HG03175 (cell line): Measurements from ENCODE around the gene SSH2.

Source experiments
- ATAC-seq: cut with Tn5 transposase; IDR thresholded peaks from one replicate; pipeline ENCODE4 v1.9.1; 2021; ENCODE audit warnings: mild to moderate bottlenecking, moderate library complexity; ENCODE audit not compliant: unreplicated experiment

SSH2 gene

DNA sequence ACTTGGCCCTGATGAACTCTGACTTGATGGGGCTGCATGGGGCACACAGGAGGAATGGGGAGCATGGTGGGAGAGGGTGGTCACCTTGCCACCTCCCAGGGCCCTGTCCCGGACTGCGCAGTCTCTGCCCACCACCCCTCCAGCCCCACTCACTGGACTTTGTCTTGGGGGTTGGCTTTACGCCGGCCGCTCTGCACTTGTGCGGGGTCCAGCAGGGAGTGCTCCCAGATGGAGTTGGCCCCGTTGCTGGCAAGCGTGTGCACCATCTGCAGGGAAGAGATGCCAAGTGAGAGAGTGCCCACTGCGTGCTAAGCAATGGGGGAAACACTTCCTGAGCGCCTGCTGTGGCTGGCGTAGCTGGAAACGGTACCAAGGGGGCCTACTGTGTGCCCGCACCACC, 347.3 kb downstream of the SSH2 start:
- ATAC-seq: no peak

DNA sequence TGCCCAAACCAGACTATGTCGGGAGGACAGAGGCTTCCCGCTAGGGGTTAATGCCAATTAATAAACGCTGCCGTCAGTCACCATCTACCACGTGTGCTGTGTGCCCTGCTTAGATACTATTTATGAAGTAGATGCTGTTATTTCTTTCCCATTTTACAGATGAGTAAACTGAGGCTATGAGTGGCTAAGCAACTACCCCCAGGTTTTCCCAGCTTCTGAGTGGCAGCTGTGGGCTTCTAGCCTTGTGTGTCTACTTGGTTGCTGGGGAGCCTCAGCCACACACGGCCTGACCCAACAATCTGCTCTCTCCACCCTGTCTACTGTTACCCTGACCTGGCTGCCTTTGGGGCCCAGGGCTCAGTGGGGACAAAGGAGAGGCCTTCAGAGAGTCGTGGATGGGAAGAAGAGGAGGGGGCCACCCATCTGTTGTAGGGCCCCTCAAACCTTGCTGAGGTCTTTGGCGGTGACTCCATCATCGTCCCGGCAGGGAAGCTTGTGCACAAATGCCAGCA, 347.7 kb downstream of the SSH2 start:
- no peak for ATAC-seq

DNA sequence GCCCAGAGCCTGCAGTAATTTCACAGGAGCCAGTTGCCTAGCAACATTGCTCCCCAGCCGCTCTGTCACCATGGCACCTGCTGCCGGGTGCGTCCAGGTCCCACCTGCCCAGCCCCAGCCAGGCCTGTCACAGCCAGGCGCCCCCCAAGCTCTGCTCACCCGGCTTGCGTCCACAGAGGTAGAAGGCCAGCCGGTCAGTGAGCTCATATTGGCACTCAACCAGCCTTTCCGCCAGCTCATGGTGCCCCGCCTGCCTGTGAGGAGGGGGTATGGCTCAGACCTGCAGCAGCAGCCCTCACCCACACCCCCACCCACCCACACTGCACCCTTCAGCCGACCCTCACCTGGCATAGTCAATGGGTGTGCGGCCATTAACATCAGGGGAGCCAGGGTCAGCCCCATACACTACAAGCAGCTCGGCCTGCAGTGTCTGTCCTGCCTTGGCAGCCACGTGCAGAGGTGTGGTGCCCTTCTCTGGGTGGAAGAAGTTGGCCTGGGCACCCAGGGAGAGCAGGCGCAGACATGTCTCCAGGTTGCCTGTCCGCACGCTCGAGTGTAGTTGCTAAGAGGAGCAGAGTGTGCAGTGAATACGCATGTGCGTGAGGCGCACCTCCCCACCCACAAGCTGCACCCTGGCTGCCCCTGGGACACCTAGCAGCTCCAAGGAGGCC, 348.3 kb downstream of the SSH2 start:
- no peak for ATAC-seq

DNA sequence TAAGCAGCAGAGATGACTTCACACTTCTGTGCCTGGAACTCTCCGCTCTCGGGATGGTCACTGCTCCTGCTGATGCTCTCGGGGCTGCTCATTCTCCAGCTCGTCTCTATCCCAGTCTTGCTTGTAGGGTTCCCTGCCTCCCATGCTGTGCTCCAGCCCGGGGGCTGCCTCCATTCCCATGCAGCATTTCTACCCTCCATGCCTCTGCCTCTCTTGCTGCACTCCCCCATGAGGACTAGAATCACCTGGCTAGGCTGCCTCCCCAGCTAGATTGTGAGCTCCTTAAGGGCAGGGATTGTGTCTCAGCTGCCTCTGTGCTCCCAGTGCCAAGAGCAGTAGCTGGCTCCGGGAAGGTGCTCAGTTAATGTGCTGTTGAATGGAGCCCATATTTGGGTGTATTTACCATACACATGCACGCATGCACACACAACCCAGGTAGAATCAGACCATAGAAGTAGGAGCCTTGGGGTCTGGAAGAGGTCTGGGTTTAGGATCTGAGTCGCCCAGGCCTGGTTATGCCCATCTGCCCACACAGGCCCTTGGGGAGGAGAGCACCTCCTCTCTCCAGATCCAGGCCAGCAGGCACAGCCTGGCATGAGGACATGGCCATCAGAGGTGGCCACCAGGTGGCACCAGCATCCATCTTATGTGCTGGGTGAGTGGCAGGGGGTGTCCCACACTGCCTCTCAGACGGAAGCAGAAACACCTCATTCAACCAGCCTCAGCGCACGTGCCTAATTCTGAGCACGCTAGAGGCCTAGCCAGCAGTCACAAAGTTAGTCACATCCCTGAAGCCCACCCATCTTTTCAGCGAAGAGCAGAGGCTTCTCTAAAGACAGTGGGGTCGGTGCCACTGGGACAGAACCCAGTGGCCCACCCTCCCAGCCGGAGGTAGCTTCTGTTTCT, 349.9 kb downstream of the SSH2 start:
- peak; percentile 83 for ATAC-seq

DNA sequence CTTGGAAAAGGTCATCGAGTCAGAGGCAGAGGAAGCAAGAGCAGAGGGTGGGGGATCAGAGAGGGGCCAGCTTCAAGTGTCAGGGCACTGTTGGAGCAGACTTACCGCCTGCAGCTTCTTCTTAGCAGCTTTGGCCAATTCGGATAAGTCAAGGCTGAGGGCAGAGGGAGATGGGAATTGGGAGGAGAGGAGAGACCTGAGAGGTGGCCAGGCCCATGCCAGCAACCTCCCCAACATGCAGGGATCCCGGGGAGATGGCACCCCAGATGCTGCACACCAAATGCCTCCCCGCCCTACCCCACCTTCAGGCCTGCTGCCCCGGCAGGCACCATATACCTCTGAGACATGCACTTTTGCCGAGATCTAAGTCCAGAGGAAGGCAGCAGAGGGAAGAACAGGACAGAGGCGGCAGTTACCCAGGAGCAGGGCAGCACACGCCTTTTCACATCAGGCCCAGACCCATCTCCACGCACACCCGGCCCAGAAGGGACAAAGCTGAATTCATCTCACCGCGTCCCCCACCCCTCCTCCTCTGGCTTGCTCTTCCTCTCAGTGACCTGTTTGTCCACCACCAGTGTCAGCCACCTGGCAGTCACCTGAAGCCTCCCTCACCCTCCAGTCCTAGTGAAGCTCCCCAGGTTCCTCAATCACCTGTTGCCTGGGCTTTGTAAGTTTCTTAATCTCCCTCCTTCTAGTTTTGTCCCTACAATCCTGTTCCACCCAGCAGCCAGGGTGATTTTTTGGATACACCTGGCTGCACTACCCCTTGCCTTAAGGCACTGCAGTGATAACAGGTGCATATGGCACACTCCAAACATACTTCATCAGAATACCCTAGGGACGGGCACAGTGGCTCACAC, 351.2 kb downstream of the SSH2 start:
- ATAC-seq: no peak

DNA sequence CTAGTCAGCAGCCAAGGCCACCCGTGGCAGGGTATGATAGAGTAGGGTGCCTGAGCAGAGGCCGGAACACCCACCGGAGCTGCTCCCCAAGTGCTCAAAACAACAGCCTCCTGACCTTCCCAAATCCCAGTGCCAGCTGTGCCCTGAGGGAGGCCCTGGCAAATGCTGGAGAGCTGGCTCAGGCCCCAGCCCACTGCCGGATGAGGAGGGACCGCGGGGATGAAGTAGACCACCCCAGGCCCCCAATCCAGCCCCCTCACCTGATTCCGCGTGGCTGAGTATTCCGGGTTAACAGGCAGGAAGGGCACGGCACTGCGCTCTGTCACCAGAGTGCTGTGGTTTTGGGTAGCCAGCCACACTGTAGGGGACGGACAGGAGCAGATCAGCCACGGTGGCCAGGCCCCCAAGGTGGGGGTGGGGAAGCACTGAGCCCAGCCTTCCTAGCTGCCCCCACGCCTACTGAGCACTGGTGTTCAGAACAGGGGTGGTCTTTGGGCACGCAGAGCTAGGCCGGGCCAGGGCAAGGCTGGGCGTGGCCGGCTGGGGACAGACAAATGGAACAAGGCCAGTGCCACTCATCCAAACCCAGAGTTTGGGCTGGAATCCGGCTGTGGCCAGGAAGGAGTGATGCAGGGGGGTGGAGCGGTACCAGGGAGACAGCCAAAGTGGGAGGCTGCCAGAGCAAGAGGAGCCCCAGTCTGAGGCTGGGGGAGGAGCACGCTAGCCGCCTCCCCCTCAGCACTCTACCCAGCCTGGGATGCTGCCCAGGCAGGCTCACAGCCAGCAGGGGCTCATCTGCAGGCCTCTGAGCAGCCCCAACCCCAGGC, 352.4 kb downstream of the SSH2 start:
- ATAC-seq: no peak

DNA sequence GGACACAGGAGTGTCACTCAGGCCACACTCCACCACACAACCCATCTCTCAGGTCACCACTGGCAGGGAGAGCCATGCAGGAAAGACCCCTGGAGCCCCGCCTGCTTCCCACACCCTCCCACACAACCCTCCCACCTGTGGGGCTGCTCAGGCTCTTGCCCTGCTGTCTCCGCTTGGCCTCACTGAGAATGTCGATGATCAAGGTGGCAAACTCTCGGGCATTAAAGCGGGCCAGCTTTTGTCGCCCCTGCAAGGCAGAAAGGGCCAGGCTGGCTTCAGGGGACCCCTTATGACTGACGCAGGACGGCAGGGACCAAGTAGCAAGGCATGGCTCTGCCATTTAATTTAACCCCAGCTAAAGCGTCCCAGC, 353.0 kb downstream of the SSH2 start:
- ATAC-seq: no peak

DNA sequence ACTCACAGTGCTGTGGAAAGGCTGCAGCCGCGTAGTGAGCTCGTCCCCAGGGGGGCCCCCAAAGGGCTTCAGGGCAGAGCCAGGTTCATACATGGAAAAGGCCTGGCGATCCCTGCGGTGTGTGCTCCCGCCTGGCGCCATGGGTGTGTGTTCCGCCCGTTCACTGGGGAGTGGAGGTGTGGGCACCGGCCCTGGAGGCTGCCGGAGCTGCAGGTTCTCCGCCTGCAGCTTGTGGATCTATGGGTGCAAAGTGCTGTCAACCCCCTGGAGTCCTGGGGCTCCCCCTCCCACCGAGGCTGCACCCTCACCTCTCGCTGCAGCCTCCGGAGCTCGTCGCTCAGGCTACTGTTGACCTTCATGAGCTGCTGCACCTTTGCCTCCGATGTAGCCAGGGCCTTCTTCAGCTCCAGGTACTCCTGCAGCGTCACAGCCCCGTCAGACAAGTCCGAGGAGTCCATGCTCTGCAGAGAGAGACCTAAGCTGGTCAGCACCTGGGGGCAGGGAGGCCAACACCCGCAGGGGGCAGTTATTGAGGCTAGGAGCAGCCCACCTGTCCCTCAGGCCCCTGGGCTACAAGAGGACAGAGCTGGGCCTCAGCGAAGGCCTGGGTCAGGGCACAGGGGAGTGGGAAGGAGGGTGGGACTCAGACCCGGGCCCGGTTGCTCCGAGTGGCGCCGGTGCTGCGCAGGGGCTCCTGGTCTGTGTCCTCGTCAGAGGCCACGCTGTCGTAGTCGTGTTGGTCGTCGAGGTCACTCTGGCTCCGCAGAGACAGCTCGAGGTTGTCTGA, 353.6 kb downstream of the SSH2 start:
- no peak for ATAC-seq
